ENCODE results near the gene ENTR1. TPM values are rescaled to one million over a fixed set of nuclear protein-coding genes. Genes with fewer than 3 reads are reported as not detected.

Gene ENTR1
- total RNA-seq, 5 donors from 2014 or later (not counting 1 experiment from before 2014, with no cell fraction given): 57.7 to 103 (median 95.6) TPM

- Mint-ChIP-seq H3K27me3 (peaks cover 0 to 6% of the 10 kb centered on the region in 2 donors), H3K36me3 (no peaks in the 10 kb centered on the region), H3K4me1 (no peaks in the 10 kb centered on the region), H3K27ac (no peak within 1 kb of the TSS), H3K4me3 (no peak within 1 kb of the TSS), H3K9me3 (no peaks in the 10 kb centered on the region)
- WGBS (ENCODE audit: insufficient coverage): 70% methylated on average over 25 of the region's 27 CpGs
- Histone ChIP-seq H3K4me3 (ENCODE audit: control insufficient read depth in 1 of 2, extremely low read depth in 1 of 2, low read length in 1 of 2) (no peak within 1 kb of the TSS), H3K27ac (ENCODE audit: low read length) (no peak within 1 kb of the TSS), H3K36me3 (ENCODE audit: control insufficient read depth in 2 of 2, extremely low read depth in 1 of 2, insufficient read depth in 1 of 2, low read length in 1 of 2) (peaks cover 0 to 8% of the 10 kb centered on the region in 2 donors), H3K4me1 (ENCODE audit: control insufficient read depth in 1 of 2, extremely low read depth in 1 of 2, insufficient read depth in 2 of 2, low read length in 2 of 2) (peaks cover 0 to 4% of the 10 kb centered on the region in 2 experiments), H3K27me3 (replicated peaks in 1 of 2; ENCODE audit: control insufficient read depth in 2 of 2, extremely low read depth in 1 of 2, insufficient read depth in 2 of 2, low read length in 1 of 2) (peaks cover 0 to 18% of the 10 kb centered on the region in 2 experiments), H3K9me3 (no peaks in the 10 kb centered on the region)
- ChIA-PET CTCF (no interaction called here), POLR2A (no interaction called here)
- DNase-seq (peak in 1 of 35 experiments; percentile 23), ATAC-seq (replicated peaks in 1 of 4) (peak in 1 of 4 experiments; percentile 7)
Observed at GRCh38 chr9:136373300-136374182, 36.9 kb downstream of the ENTR1 start, which contains the start of gene CARD9. CARD9 (minus strand) TSS chr9:136373669; CDS start chr9:136372078, 1,591 bp downstream.

GRCh38 chr9:136372561-136373299, 37.7 kb downstream of the ENTR1 start:
- Mint-ChIP-seq H3K36me3 (no peaks in the 10 kb centered on the region), H3K9me3 (no peaks in the 10 kb centered on the region), H3K4me3 (no peak overlapping the region), H3K27ac (no peak overlapping the region), H3K4me1 (no peaks in the 10 kb centered on the region), H3K27me3 (peaks cover 0 to 6% of the 10 kb centered on the region in 2 donors)
- Histone ChIP-seq H3K9me3 (no peaks in the 10 kb centered on the region), H3K36me3 (ENCODE audit: control insufficient read depth in 2 of 2, extremely low read depth in 1 of 2, insufficient read depth in 1 of 2, low read length in 1 of 2) (peaks cover 0 to 7% of the 10 kb centered on the region in 2 donors), H3K4me3 (ENCODE audit: control insufficient read depth in 1 of 2, extremely low read depth in 1 of 2, low read length in 1 of 2) (no peak overlapping the region), H3K27me3 (replicated peaks in 1 of 2; ENCODE audit: control insufficient read depth in 2 of 2, extremely low read depth in 1 of 2, insufficient read depth in 2 of 2, low read length in 1 of 2) (peaks cover 0 to 18% of the 10 kb centered on the region in 2 experiments), H3K27ac (ENCODE audit: low read length) (no peak overlapping the region), H3K4me1 (ENCODE audit: control insufficient read depth in 1 of 2, extremely low read depth in 1 of 2, insufficient read depth in 2 of 2, low read length in 2 of 2) (peaks cover 0 to 4% of the 10 kb centered on the region in 2 experiments)
- DNase-seq (peak in 1 of 35 experiments; percentile 27), ATAC-seq (replicated peaks in 1 of 4) (no peak)
- CTCF ChIA-PET: no interaction called here
- WGBS (ENCODE audit: insufficient coverage): 21% methylated on average over 20 of the region's 21 CpGs
- POLR2A ChIA-PET: no interaction called here

- Mint-ChIP-seq H3K4me1 (no peaks in the 10 kb centered on the region), H3K27me3 (peaks cover 0 to 6% of the 10 kb centered on the region in 2 donors), H3K27ac (no peak overlapping the region), H3K36me3 (no peaks in the 10 kb centered on the region), H3K4me3 (no peak overlapping the region), H3K9me3 (no peaks in the 10 kb centered on the region)
- WGBS (ENCODE audit: insufficient coverage): 91% methylated on average over 18 of the region's 21 CpGs
- peaks cover 0 to 18% of the 10 kb centered on the region in 2 experiments for H3K27me3 ChIP-seq (replicated peaks in 1 of 2; ENCODE audit: control insufficient read depth in 2 of 2, extremely low read depth in 1 of 2, insufficient read depth in 2 of 2, low read length in 1 of 2)
- ATAC-seq (replicated peaks in 1 of 4) (no peak), DNase-seq (no peak)
- no peaks in the 10 kb centered on the region for H3K9me3 ChIP-seq
- peaks cover 0 to 5% of the 10 kb centered on the region in 2 donors for H3K36me3 ChIP-seq (ENCODE audit: control insufficient read depth in 2 of 2, extremely low read depth in 1 of 2, insufficient read depth in 1 of 2, low read length in 1 of 2)
- H3K4me3 ChIP-seq (ENCODE audit: control insufficient read depth in 1 of 2, extremely low read depth in 1 of 2, low read length in 1 of 2): no peak overlapping the region
- no peak overlapping the region for H3K27ac ChIP-seq (ENCODE audit: low read length)
- H3K4me1 ChIP-seq (ENCODE audit: control insufficient read depth in 1 of 2, extremely low read depth in 1 of 2, insufficient read depth in 2 of 2, low read length in 2 of 2): peaks cover 0 to 4% of the 10 kb centered on the region in 2 experiments
- POLR2A ChIA-PET: interaction anchor here in 1 of 2 donors (0.6 kb wide), 1 partner anchor 13 kb away, joined by 3 read pairs; no protein-coding TSS in a partner anchor
- CTCF ChIA-PET: no interaction called here
Observed at GRCh38 chr9:136372006-136372405, 38.4 kb downstream of the ENTR1 start.

- peaks cover 0 to 6% of the 10 kb centered on the region in 2 donors for H3K27me3 Mint-ChIP-seq
- 89% methylated on average over 13 of the region's 13 CpGs for WGBS (ENCODE audit: insufficient coverage)
- peaks cover 0 to 20% of the 10 kb centered on the region in 2 experiments for H3K27me3 ChIP-seq (replicated peaks in 1 of 2; ENCODE audit: control insufficient read depth in 2 of 2, extremely low read depth in 1 of 2, insufficient read depth in 2 of 2, low read length in 1 of 2)
- H3K9me3 ChIP-seq: no peaks in the 10 kb centered on the region
- peaks cover 0 to 4% of the 10 kb centered on the region in 2 experiments for H3K4me1 ChIP-seq (ENCODE audit: control insufficient read depth in 1 of 2, extremely low read depth in 1 of 2, insufficient read depth in 2 of 2, low read length in 2 of 2)
- no peak overlapping the region for H3K27ac Mint-ChIP-seq
- no peaks in the 10 kb centered on the region for H3K9me3 Mint-ChIP-seq
- CTCF ChIA-PET: no interaction called here
- H3K4me3 Mint-ChIP-seq: no peak overlapping the region
- no peak for DNase-seq
- no peak overlapping the region for H3K4me3 ChIP-seq (ENCODE audit: control insufficient read depth in 1 of 2, extremely low read depth in 1 of 2, low read length in 1 of 2)
- H3K36me3 ChIP-seq (ENCODE audit: control insufficient read depth in 2 of 2, extremely low read depth in 1 of 2, insufficient read depth in 1 of 2, low read length in 1 of 2): peaks cover 0 to 5% of the 10 kb centered on the region in 2 donors
- H3K4me1 Mint-ChIP-seq: no peaks in the 10 kb centered on the region
- ATAC-seq (replicated peaks in 1 of 4): no peak
- no peaks in the 10 kb centered on the region for H3K36me3 Mint-ChIP-seq
- POLR2A ChIA-PET: interaction anchor here in 1 of 2 donors (0.6 kb wide), 1 partner anchor 13 kb away, joined by 3 read pairs; no protein-coding TSS in a partner anchor
- H3K27ac ChIP-seq (ENCODE audit: low read length): no peak overlapping the region
Observed at GRCh38 chr9:136371533-136371880, 38.9 kb downstream of the ENTR1 start.

GRCh38 chr9:136370687-136371532, 39.5 kb downstream of the ENTR1 start:
- no peaks in the 10 kb centered on the region for H3K4me1 Mint-ChIP-seq
- no peaks in the 10 kb centered on the region for H3K36me3 Mint-ChIP-seq
- H3K9me3 Mint-ChIP-seq: no peaks in the 10 kb centered on the region
- CTCF ChIA-PET: interaction anchor here in 1 of 2 donors (0.6 kb wide), 1 partner anchor 753 kb away, joined by 3 read pairs; no protein-coding TSS in a partner anchor
- Histone ChIP-seq H3K9me3 (no peaks in the 10 kb centered on the region), H3K27me3 (replicated peaks in 1 of 2; ENCODE audit: control insufficient read depth in 2 of 2, extremely low read depth in 1 of 2, insufficient read depth in 2 of 2, low read length in 1 of 2) (peaks cover 0 to 20% of the 10 kb centered on the region in 2 experiments), H3K4me1 (ENCODE audit: control insufficient read depth in 1 of 2, extremely low read depth in 1 of 2, insufficient read depth in 2 of 2, low read length in 2 of 2) (peaks cover 0 to 4% of the 10 kb centered on the region in 2 experiments), H3K4me3 (ENCODE audit: control insufficient read depth in 1 of 2, extremely low read depth in 1 of 2, low read length in 1 of 2) (no peak overlapping the region), H3K36me3 (ENCODE audit: control insufficient read depth in 2 of 2, extremely low read depth in 1 of 2, insufficient read depth in 1 of 2, low read length in 1 of 2) (peaks cover 0 to 5% of the 10 kb centered on the region in 2 donors), H3K27ac (ENCODE audit: low read length) (no peak overlapping the region)
- no peak overlapping the region for H3K27ac Mint-ChIP-seq
- WGBS (ENCODE audit: insufficient coverage): 95% methylated on average over 54 of the region's 54 CpGs
- POLR2A ChIA-PET: no interaction called here
- DNase-seq: no peak
- H3K4me3 Mint-ChIP-seq: no peak overlapping the region
- no peak for ATAC-seq (replicated peaks in 1 of 4)
- H3K27me3 Mint-ChIP-seq: peaks cover 0 to 6% of the 10 kb centered on the region in 2 donors
